Measurements from ENCODE around the gene ZNF791.
"Not testable (repeated sequence)": the region's sequence is repeated elsewhere in the genome, so short reads cannot be mapped to it uniquely, and the experiment has no call there.

The ZNF791 gene

GRCh38 chr19:12668346-12668745 lies 57.6 kb downstream of the ZNF791 start:
- DNase-seq: no peak

GRCh38 chr19:12668932-12669269 lies 58.2 kb downstream of the ZNF791 start:
- DNase-seq: no peak

GRCh38 chr19:12669270-12670158 lies 58.8 kb downstream of the ZNF791 start:
- peak; percentile 91 for DNase-seq

GRCh38 chr19:12670159-12670928 lies 59.6 kb downstream of the ZNF791 start:
- DNase-seq: no peak

- no peak for DNase-seq
Measured at GRCh38 chr19:12672744-12673143, 62.0 kb downstream of the ZNF791 start.

- DNase-seq: no peak
Measured at GRCh38 chr19:12675399-12675798, 64.7 kb downstream of the ZNF791 start.

GRCh38 chr19:12675940-12676339 lies 65.2 kb downstream of the ZNF791 start:
- no peak for DNase-seq

GRCh38 chr19:12676384-12676792 lies 65.7 kb downstream of the ZNF791 start:
- DNase-seq: peak; percentile 95

GRCh38 chr19:12676928-12677327 lies 66.2 kb downstream of the ZNF791 start:
- DNase-seq: no peak

GRCh38 chr19:12678039-12678438 lies 67.3 kb downstream of the ZNF791 start:
- not testable (repeated sequence) for DNase-seq

GRCh38 chr19:12680034-12680433 lies 69.3 kb downstream of the ZNF791 start:
- no peak for DNase-seq

GRCh38 chr19:12681074-12681987 lies 70.6 kb downstream of the ZNF791 start, which contains the start of gene DHPS:
DHPS (minus strand) TSS chr19:12681880; CDS start chr19:12681766, 114 bp downstream.
- peak; percentile 100 for DNase-seq

Measured in NCI-H82 (cell line).